Kidney glomerular epithelial cell (primary cell): ENCODE measurements around the gene PRKCH.

Experiments used
- DNase-seq: peaks from one replicate; lab custom pipeline; 2025; lab: John Stamatoyannopoulos, UW

The PRKCH gene

GRCh38 chr14:61429316-61429715 lies 107.9 kb downstream of the PRKCH start:
- no peak for DNase-seq

- no peak for DNase-seq
These were observed 108.8 kb downstream of the PRKCH start for GRCh38 chr14:61430066-61430757.

DNA sequence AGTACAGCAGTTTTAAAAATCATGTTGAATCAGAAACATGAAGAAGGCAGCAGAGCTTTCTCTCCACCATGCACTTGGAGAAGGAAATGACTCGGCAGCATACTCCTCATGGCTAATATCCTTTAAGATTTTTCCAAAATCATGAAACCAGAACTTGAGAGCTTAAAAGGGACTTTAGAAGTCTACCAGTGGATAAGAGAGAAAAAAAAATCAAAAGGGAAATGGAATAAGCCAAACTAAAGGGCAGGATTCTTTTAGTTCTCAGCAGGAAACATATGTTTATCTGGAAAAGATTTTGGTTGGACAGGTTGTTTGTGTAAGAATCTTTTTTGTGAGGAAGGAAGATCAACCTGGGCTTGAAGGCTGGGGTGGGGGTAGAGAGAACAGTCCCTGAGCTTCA lies 111.8 kb downstream of the PRKCH start:
- no peak for DNase-seq

- no peak for DNase-seq
These were observed 112.4 kb downstream of the PRKCH start for GRCh38 chr14:61433828-61434227.

DNA sequence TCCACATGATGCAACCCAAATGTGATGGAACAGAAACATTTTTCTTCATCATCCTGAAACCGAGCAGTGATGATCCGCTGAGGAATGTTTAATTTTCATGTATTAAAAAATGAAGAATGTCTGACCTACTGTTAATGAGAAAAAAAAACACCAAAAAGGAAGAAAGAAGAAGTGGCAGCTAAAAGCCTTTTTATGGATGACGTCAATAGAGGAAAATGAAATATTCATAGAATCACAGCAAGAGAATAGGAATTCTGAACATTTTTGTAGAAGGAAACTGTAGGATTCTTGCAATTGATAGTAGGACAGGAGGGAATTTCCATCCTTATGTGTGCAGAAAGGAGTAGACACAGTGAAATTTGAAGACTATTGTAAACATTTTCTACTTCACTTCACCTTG lies 112.9 kb downstream of the PRKCH start:
- no peak for DNase-seq

DNA sequence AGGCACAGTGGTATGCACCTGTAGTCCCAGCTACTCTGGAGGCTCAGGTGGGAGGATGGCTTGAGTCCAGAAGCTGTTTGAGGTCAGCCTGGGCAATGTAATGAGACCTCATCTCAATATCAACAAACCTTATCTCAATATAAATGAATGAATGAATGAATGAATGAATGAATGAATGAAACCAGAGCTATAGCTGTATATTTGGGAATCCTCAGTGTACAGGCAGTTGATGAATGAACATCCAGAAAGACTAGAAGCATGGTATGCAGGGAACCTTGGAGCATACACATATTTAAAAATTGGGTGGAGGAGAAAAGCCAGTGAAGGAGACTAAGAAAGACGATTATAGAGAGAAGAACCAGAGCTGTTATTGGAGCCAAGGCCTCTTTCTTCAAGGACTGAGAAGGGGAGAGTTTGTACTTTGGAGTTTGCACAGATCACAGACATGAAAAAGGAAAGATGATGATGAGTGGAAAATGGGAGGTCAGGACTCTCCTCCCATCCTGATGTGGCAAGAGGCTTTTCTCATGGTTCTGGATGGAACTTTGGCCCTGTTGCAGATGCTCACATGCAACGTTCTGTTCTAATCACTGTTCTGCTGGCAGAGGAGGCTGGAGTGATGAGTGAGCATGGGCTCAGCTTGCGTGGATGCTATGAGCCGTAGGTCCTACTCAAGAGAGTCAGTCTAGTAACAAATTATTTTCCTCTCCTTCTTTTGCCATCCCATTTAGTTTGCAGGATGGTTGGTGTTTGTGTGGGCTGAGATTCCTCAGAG lies 114.4 kb downstream of the PRKCH start:
- DNase-seq = no peak

- DNase-seq = no peak
These were observed 116.0 kb downstream of the PRKCH start for GRCh38 chr14:61437381-61437780.

DNA sequence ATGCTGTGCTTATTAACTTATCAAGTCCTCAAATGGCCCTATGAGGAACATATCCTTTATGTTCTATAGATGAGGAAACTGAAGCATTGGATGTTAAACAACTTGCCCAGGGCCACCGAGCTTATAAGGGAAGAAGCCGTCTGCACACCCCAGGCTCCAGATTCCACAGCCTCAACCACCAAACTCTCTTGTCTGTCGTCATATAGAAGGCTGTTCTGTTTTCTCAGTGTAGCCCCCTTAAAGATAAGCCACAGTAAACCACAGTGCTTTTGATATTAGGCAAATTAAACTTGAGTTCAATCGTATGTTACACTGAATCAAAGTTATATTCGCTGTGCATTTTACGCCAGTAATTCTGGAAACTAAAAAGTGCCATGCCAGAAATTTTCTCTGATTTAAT lies 116.7 kb downstream of the PRKCH start:
- DNase-seq = no peak

- DNase-seq = no peak
These were observed 117.1 kb downstream of the PRKCH start for GRCh38 chr14:61438497-61438859.

GRCh38 chr14:61438860-61439765 lies 117.7 kb downstream of the PRKCH start:
- DNase-seq = peak; percentile 11

GRCh38 chr14:61439779-61440418 lies 118.5 kb downstream of the PRKCH start:
- no peak for DNase-seq

- DNase-seq = no peak
These were observed 122.1 kb downstream of the PRKCH start for GRCh38 chr14:61443481-61443880.

- no peak for DNase-seq
These were observed 122.9 kb downstream of the PRKCH start for GRCh38 chr14:61444215-61444768.

DNA sequence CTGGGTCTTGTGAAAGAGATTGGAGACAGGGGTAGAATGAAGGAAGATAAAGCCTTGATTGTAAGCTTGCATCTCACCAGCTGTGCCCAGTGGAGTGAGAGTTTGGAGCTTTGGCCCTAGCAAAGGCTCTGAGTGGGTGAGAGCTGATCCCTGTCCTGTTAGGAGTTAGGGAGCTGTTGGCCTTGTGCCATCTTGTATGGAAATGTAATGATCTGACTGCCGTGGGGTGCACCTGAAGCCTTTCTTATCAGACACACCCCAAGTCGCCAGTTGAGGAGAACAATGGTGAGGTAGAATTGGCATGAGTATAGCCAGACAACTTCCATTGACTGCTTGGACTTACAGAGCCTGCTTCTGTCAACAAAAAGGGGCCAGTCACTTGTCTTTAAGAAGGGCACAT lies 130.1 kb downstream of the PRKCH start:
- no peak for DNase-seq

DNA sequence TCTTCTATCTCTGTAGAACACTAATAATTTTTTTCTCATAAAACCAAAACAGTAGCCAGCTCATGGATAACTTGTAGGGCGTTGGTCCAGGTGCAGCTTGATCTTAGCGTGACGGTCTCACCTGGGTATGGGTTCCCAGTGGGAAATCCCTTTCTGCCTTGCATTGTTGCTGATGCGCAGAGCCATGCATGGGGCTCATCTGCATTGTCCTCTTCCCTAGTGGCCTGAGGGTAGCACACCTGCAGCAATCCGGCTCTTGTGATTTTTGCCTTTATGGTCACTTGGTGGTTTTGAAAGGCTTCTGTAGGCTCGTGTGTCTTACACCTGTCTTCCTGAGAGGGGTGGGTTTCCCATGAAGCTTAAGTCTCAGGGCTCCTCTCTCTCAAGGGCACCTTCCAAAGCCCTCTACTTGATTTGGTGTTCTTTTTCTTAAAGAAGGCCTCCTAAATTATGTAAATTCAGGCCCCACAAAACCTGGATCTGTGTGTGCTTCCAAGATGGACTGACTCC lies 130.6 kb downstream of the PRKCH start:
- DNase-seq = no peak

DNA sequence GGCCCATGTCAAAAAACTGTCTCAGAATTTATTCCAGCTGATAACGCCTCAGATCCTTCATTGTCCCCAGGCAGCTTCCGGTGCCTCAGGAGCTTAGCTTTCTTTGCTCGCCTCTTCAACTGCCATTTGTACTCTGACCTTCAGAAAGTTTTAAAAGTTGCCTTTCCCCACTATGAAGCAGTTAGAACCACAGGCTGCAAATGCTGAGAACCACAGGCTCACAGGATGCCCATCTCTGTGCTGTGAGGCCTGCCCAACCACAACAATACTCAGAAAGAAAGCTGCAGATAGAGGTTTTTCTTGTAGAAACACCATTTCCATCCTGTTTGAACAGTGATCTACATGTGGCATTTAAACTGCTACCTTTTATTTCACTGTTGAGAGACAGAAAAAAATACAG lies 131.1 kb downstream of the PRKCH start:
- no peak for DNase-seq

- no peak for DNase-seq
These were observed 131.9 kb downstream of the PRKCH start for GRCh38 chr14:61453103-61453767.

- no peak for DNase-seq
These were observed 133.2 kb downstream of the PRKCH start for GRCh38 chr14:61454545-61454944.

DNA sequence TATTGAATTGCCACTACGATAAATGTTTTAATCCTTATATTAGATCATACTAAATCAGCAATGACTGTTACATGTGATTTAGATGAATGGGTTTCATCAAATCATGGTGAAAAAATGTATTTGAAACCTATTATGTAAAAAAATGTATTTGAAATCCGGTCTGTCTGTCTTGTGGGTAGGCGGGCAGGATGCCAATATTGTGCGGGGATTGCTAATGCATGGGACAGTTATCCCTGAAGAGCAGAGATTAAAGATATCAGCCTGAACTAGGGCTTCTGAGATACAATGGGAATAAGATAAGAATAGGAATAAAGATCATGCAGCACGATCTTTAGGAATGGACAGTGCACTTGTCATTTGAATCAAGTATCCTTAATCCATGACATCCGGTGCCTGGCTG lies 134.0 kb downstream of the PRKCH start:
- DNase-seq = no peak

DNA sequence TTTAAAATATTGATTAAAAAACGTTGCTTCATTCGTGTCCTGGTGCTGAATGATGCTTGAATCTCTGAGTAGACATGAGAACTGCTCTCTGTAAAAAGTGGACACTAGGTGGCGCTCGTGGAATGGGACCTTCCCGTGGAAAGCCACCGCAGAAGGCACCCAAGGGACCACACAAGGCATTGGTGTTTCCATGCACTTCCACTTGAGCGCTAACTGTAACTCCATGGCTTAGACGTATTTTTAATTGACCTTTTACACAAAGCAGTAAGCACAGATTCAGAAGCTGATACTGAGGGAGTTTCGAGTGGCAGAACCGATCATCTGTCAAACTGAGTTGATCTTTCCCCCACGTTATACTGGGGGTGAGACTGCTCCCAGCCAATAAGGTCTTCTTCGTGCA lies 135.3 kb downstream of the PRKCH start:
- peak; percentile 72 for DNase-seq

DNA sequence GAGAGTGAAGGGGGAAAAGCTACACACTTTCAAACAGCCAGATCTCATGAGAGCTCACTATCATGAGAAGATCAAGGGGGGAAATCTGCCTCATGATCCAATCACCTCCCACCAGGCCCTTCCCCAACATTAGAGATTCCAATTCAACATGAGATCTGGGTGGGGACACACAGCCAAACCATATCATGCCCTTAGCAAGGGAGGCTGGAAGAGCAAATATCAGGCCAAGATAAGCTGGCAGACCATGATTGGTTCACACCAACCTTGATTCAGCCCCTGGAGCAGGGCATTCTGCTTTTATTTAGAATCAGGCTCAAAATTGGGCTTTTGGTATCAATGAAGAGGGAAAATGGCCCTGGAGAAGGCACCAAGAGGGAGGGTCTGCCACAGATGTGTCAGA lies 137.4 kb downstream of the PRKCH start:
- no peak for DNase-seq
